ENCODE measurements around the gene MIGA1.
"Not testable (repeated sequence)": the region's sequence is repeated elsewhere in the genome, so short reads cannot be mapped to it uniquely, and the experiment has no call there.

MIGA1 gene

GRCh38 chr1:77910116-77910515 is 130.7 kb downstream of the MIGA1 start:
- no peak for TF ChIP-seq CTCF (IDR thresholded peaks at IDR 0.05; ENCODE audit: low read depth, low read length, missing control alignments)
- H3K4me3 ChIP-seq (ENCODE audit: low read depth, low read length) = no peak overlapping the region
- no peak for DNase-seq (ENCODE audit: low read depth)

GRCh38 chr1:77918918-77919317 is 139.5 kb downstream of the MIGA1 start:
- DNase-seq (ENCODE audit: low read depth); H3K4me3 ChIP-seq (ENCODE audit: low read depth, low read length): not testable (repeated sequence)

GRCh38 chr1:77925518-77925917 is 146.1 kb downstream of the MIGA1 start:
- no peak for TF ChIP-seq CTCF (IDR thresholded peaks at IDR 0.05; ENCODE audit: low read depth, low read length, missing control alignments)
- DNase-seq (ENCODE audit: low read depth) = no peak
- no peak overlapping the region for H3K4me3 ChIP-seq (ENCODE audit: low read depth, low read length)

GRCh38 chr1:77925956-77926355 is 146.5 kb downstream of the MIGA1 start:
- no peak overlapping the region for H3K4me3 ChIP-seq (ENCODE audit: low read depth, low read length)
- DNase-seq (ENCODE audit: low read depth) = no peak
- TF ChIP-seq CTCF (IDR thresholded peaks at IDR 0.05; ENCODE audit: low read depth, low read length, missing control alignments) = no peak

- DNase-seq (ENCODE audit: low read depth) = peak; percentile 41
- TF ChIP-seq CTCF (IDR thresholded peaks at IDR 0.05; ENCODE audit: low read depth, low read length, missing control alignments) = no peak
- H3K4me3 ChIP-seq (ENCODE audit: low read depth, low read length) = peak overlapping the region; percentile 36; the same call in 1 of the 2 replicates
These were observed 147.3 kb downstream of the MIGA1 start for GRCh38 chr1:77926561-77927357.

- no peak for TF ChIP-seq CTCF (IDR thresholded peaks at IDR 0.05; ENCODE audit: low read depth, low read length, missing control alignments)
- no peak for DNase-seq (ENCODE audit: low read depth)
- peak overlapping the region; percentile 36 for H3K4me3 ChIP-seq (ENCODE audit: low read depth, low read length)
These were observed 148.0 kb downstream of the MIGA1 start for GRCh38 chr1:77927414-77927813.
